GM12872 (cell line): ENCODE results near the gene CHD1.

Source experiments
- CTCF ChIP-seq: IDR thresholded peaks from 3 replicates; pipeline ENCODE4 v1.5.1; 2011; ENCODE audit warnings: low read depth, mild to moderate bottlenecking, low read length, moderate library complexity; ENCODE audit not compliant: insufficient read depth

The CHD1 gene

DNA sequence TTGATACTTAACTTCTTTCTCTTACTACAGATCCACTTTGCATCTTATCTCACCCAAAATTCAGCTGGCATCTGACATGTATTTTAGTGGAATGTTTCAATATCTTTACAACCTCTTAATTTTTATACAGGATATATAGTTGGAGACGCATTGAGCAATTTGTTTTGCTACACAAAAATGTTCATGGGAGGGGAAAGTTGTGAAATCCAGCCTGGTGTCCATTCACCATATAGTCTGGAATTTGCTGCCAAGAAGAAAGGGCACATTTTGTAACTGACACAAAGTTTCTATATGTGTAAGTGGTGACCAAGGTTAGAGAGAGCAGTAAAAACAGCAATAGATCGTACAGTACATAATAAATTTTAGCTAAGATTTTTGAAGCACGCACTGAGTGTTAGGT, 14.0 kb upstream of the CHD1 start:
- TF ChIP-seq CTCF, result no peak

DNA sequence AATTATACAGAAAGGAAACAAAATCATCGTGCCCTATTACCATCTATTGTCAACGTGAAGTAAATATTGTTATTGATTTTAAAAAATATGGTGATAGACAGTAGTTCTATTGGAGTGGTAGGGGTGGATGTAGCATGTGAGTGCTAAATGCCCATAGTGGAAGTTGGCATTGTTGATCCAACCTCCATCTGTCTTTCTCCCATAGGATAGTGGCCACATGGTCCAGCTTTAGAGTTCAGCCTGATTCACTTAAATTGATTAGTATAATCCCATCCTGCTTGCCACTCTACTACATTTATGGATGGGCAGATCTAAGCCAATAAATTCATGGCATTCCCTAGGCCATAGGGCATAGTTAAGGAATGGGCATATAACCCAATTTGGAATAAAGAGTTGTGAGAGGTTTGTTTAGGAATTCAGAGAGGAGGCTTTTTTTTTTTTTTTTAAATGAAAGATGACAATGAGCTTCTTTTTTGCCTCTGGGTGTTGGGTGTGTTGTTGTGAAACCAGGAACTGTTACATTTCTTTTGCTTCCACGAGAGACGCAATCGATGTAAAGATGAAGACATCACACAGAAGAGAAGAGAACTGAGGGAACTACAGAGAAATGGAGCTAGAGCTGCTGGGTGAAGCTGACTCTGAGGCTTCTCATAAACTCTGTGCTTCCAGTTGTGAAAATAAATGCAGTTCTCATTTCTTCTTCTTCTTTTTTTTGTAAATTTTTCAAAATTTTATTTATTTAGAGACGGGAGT, 12.5 kb upstream of the CHD1 start:
- TF ChIP-seq CTCF, result no peak

DNA sequence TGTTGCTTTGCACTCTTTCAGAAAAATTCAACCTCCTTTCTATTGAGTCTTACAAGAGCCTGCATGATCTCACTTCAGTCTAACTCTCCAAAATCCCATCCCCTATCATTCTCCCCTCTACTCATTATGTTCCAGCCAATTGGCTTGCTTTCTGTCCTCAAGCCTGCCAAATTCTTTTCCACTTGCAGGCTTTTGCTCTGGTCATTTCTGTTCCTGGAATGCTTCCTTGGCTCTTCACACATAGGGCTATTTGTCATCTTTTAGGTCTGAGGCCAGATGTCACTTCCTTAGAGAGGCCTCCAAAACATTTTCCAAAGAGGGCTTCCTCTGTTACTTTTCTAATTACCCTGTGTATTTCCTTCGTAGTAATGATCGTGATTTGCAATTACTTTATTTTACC, 11.8 kb upstream of the CHD1 start:
- TF ChIP-seq CTCF, result no peak

DNA sequence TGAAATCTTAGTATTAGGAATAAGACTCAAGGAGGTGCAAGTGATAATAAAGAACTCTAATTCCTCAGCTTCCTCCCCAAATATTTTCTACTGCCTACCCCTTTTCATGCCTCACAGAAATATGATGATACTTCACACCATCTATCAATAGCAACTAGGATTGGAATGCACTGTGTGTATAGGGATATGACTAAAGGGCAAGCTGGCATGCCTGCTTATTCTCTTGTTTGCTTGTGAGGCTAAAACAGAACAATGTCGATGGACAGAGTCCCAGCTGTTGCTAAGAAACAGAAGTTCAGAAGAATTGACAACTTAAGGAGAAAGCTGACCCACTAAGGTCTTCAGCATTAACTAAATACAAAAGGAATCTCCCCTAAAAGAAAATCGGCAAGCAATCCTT, 9.7 kb upstream of the CHD1 start:
- no peak for TF ChIP-seq CTCF

DNA sequence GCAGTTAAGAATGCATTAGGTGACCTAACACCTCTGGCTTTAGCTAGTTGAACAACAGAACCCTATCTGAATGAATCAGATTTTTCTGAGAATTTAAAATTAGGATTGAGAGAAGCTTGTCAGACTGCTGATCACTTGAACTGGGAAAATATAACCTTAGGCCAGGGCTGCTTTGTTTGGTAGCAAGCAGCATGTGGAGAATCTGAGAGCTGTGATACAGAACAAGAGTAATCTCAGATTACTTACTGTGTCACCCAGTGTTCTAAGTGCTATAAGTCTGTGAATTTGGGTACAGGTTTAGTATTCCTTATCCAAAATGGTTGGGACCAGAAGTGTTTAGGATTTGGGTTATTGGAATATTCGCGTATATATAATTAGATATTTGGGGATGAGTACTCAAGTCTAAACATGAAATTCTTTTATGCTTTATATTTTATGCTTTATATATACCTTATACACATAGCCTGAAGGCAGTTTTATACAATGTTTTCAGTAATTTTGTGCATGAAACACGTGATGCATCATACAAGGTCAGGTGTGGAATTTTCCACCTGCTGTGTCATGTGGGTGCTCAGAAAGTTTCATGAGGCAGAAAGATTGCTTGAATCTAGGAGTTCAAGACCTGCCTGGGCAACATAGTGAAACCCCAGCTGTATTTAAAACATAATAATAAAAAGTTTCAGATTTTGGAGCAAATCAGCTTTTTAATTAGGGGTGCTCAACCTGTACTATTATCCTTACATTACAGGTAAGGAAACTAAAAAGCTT, 8.3 kb upstream of the CHD1 start:
- TF ChIP-seq CTCF, result no peak

DNA sequence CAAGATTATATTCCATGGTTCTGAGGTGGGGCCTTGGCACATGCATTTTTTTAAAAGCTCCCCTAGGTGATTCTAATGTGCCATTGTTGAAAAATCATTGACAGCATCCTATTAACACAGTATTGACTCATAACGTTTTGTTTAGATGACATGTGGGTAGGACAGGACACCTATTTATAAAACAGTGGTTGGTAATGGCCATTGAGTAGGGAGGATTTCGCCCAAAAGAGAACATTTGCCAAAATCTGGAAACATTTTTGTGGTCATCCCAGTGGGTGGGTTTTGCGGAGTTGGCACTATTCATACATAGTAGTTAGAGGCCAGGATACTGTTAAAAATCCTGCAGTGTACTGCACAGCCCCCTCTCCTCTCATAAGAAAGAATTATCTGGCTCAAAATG, 6.4 kb upstream of the CHD1 start:
- TF ChIP-seq CTCF, result no peak

DNA sequence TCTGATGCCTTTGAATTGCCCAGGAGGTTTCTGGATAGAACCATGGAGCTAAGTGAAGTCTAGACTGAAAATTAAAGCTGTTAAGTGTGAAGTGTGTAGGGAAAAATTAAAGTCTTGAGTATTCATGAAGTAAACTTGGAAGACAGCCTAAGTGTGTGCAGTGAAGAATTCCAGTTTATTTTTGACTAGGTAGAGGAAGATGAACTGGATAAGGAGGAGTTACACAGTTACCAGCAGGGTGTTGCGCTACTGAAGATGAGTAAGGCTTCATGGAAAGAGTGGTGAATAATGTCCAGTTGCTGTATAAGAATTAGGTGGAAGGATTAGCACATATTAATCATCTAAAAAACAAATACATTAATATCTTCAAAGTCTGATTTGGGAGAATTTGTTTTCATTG, 5.7 kb upstream of the CHD1 start:
- TF ChIP-seq CTCF, result no peak
